NCI-H460 (cell line): ENCODE measurements around the gene CGN. TPM values are rescaled to one million over a fixed set of nuclear protein-coding genes. Genes with fewer than 3 reads are reported as not detected.
A peak's percentile ranks its signal among the peaks of the same experiment; 100 is the strongest.

Experiments used
- DNase-seq: peaks from one replicate; pipeline ENCODE4 v3.0.0-alpha.2; 2016; ENCODE audit warnings: low read depth; ENCODE audit errors: extremely low read depth
- total RNA-seq: library from RNA; depleted of rRNA; stranded (reverse); fragments of >200 nt; shearing (Covaris generic); gene quantifications from 2 replicates; pipeline ENCODE4 v1.2.3, GENCODE V29; 2014

The CGN gene
- total RNA-seq, 1 experiment from 2014 or later, result 0.02 TPM

GRCh38 chr1:151501474-151501873, 9.7 kb upstream of the CGN start:
- DNase-seq, result no peak

GRCh38 chr1:151502035-151502700, 9.0 kb upstream of the CGN start:
- no peak for DNase-seq

GRCh38 chr1:151502859-151503780, 8.1 kb upstream of the CGN start:
- no peak for DNase-seq

GRCh38 chr1:151504252-151504651, 6.9 kb upstream of the CGN start:
- no peak for DNase-seq

GRCh38 chr1:151504759-151505158, 6.4 kb upstream of the CGN start:
- DNase-seq, result no peak

- DNase-seq, result no peak
Observed at GRCh38 chr1:151508833-151509232, 2.4 kb upstream of the CGN start.

- DNase-seq, result no peak
Observed at GRCh38 chr1:151509350-151510019, 1.7 kb upstream of the CGN start.

GRCh38 chr1:151510020-151510405, 1.2 kb upstream of the CGN start:
- no peak for DNase-seq

GRCh38 chr1:151510614-151510956, 602 bp upstream of the CGN start:
- DNase-seq, result no peak

GRCh38 chr1:151511636-151512215, 539 bp downstream of the CGN start:
- DNase-seq, result peak; percentile 21

- no peak for DNase-seq
Observed at GRCh38 chr1:151512326-151512725, 1.1 kb downstream of the CGN start.

- no peak for DNase-seq
Observed at GRCh38 chr1:151512801-151513625, 1.8 kb downstream of the CGN start.

- no peak for DNase-seq
Observed at GRCh38 chr1:151513626-151514121, 2.5 kb downstream of the CGN start.

GRCh38 chr1:151514366-151514765, 3.2 kb downstream of the CGN start:
- no peak for DNase-seq

- no peak for DNase-seq
Observed at GRCh38 chr1:151515265-151515664, 4.1 kb downstream of the CGN start.

GRCh38 chr1:151516031-151516511, 4.9 kb downstream of the CGN start:
- DNase-seq, result no peak

- DNase-seq, result no peak
Observed at GRCh38 chr1:151518431-151518830, 7.2 kb downstream of the CGN start.

- DNase-seq, result no peak
Observed at GRCh38 chr1:151518936-151519335, 7.7 kb downstream of the CGN start.

GRCh38 chr1:151519667-151520066, 8.5 kb downstream of the CGN start:
- no peak for DNase-seq

GRCh38 chr1:151520359-151520758, 9.2 kb downstream of the CGN start:
- no peak for DNase-seq
